ENCODE data around the gene MPHOSPH10.

GRCh38 chr2:71174207-71174606, 43.8 kb downstream of the MPHOSPH10 start:
- TF ChIP-seq CTCF (IDR thresholded peaks at IDR 0.05): no peak
- no peak for TF ChIP-seq POLR2A (IDR thresholded peaks at IDR 0.05)

All from body of pancreas (tissue), 4 donors.